ENCODE data around the gene NT5M.

The NT5M gene

DNA sequence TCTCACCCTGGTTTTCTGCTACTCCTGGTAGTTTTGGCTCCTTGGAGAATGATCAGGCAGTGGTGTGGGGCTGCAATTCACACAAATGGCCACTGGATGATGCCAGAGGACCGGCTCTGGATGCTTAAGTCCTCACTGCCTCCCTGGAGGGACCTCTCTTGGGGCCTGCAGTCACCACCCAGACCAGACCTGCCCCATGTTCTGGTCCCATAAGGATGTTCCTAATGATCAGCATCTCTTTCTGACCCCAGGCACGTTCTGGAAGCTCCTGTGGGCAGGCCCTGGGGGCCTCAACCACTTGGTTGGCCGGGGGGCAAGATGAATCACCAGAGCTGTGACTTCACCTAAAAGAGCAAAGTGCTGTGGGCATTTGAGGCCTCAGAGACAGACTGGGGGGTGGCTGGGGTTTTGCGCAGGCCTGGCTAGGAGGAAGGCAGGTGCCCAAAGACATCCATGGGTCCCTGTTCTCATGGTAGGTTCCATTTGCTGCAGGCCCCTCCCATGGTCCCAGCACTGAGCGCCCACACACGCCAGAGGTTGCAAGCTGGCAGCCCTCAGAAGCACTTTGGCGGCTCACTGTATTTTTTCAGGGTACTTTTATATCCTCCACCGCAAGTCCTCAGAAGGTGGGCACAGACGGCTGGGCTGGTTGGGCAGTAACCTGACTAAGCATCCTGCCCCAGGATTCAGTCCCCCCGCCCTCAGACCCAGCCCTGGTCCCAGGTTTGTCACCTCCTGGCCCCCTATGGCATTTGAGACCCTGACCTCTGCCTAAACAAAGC lies 53.2 kb downstream of the NT5M start:
- peak; percentile 63 for DNase-seq

DNA sequence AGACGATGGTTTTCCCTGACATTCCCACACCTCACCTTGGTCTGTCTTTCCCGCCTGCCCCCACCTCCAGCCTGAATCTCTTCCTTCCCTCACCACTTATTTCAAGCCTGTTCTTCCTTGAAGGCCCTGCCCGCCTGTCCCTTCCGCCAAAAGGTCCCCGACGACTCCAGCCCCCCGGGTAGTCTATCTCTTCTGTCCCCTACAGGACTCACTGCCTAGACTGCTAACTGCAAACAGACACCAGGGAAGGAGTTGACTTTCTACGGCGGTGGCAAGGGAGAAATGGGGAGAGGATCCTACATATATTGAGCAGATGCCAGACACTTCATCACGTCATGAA lies 53.7 kb downstream of the NT5M start:
- DNase-seq = no peak

DNA sequence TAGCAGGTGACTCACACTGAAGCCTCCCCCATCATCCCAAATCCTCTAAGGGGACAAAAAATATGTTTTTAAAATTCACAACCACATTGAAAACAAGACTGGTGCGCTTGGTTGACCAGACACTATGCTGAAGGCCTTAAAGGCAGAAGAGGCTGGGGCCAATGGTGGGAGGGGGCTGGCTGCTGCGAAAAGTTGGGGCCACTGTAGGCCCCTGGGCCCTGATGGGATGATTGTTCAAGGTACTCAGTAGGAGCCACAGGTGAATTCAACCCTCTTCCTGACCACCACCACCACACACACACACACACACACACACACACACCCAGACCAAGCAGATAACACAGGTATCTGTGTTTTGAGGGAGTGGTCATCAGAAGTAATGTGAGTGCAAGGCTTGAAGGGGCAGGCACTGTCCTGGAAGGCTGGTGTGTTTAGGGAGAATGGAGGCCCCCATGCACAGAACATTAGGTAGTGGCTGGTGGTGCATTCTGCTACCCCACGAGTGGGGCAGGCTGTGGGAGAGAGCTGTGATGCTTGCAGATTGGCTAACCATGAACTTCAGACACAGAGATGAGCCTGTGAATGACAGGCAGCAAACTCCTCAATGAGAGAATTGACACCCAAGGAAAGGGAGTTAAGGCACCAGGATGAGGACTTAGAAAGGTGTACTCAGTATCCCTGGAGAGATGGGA lies 55.0 kb downstream of the NT5M start:
- no peak for DNase-seq

DNA sequence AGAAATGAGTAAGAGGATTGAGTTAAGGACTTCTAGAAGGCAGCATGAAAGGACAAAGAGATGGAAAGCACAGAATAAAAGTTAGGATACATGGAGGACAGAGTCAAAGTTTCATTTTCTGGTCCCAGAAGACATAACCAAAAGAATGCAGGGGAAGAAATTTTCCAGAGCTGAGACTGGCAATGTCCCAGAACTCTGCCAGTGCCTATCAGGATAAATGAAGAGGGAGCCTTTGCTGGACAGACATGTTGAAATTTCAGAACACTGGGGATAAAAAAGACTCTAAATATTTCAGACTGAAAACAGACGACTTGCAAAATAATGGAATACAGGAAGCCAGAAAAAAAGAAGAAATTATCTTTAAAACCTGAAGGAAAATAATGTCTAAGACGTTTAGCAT lies 55.7 kb downstream of the NT5M start:
- no peak for DNase-seq

DNA sequence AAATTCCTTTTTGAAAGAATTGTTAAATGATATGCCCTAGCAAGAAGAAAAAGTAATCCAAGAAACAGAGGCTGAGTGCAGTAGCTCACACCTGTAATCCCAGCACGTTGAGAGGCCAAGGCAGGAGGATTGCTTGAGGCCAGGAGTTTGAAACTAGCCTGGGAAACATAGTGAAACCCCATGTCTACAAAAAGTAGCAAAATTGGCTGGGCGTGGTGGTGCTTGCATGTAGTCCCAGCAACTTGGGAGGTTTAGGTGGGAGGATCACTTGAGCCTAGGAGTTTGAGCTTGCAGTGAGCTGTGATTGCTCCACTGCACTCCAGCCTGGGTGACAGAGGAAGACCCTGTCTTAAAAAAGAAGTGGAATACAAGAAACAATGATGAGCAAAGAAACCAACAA lies 56.1 kb downstream of the NT5M start:
- DNase-seq = no peak

DNA sequence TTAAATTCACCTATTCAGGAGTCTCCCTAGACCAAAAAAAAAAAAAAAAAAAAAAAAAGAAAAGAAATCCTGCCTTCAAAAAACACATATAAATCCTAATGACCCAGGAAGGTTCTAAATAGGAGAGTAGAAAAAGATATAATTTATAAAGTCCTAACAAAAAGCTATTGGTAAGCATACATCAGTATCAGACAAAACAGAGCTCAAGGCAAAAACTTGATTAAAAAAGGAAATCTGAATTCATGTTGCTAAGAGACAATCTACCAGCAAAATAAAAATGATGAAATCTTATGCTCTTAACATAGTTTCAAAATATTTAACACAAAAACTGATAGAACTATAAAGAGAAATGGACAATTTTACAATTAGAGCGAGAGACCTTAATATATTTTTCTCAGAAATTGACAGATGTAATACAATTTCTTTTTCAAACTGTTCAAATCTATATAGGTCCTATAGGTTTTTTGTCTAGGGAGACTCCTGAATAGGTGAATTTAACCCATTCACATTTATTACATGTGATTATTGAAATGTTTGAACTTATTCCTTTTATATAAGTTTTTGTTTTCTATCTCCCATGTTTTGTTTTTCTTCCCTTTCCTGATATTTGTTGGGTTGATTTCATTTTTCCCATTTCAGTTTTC lies 57.0 kb downstream of the NT5M start:
- DNase-seq = no peak

DNA sequence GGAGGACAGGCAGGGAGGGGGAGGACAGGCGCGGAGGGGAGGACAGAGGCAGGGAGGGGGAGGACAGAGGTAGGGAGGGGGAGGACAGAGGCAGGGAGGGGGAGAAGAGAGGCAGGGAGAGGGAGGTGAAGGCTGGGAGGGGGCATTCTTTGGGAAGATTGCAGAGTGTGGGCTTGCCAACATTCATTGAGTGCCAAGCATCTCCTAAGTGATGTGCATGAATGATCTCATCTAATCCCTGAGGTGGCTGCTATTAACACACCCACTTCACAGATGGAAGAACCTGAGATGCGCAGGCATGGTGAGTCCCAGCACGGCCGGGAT lies 58.3 kb downstream of the NT5M start:
- DNase-seq = no peak

DNA sequence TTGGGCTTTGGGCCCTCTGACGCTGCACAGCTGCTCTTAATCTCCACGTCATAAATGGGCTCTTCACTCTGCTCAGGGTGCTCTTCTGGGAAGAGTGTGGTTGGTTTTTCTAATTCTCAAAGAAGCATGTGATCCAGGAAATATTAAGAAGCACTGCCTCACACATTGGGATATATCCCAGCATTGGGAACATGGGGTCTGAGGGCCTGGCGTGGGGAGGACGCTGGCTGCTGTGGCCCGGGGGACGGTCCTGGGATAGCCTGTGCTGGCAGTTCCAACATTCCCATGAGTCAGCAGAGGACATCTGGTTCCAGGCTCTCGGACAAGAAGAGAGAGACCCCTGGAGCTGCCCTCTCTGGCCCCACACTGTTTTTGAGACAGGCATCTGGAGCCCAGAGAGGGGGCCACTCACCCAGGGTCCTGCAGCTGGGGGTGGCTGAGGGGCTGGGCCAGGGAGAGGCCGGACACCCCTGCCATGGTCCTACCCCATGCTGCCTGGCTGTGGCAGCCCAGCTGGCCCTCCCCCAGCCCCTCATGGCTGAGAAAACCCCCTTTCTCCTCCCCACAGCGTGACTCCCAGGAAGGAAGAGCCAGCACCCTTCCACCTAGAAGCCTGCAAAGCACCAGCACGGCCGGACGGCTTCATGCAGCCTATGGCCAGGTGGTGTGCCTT lies 58.8 kb downstream of the NT5M start:
- DNase-seq = no peak

DNA sequence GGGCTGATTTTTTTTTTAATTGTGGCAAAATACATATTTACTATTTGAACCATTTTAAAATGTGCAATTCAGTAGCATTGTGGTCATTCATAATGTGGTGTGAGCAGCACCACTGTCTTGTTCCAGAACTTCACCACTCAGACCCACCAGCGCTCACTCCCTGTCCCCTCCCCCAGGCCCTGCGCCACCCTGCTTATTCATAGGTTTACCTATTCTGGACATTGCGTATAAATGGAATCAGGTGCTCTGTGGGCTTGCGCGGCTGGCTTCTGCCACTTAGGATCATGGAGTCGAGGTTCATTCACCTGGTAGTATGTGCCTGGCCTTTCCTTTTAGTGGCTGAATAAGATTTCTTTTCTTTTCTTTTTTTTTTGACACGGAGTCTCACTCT lies 59.4 kb downstream of the NT5M start:
- no peak for DNase-seq

DNA sequence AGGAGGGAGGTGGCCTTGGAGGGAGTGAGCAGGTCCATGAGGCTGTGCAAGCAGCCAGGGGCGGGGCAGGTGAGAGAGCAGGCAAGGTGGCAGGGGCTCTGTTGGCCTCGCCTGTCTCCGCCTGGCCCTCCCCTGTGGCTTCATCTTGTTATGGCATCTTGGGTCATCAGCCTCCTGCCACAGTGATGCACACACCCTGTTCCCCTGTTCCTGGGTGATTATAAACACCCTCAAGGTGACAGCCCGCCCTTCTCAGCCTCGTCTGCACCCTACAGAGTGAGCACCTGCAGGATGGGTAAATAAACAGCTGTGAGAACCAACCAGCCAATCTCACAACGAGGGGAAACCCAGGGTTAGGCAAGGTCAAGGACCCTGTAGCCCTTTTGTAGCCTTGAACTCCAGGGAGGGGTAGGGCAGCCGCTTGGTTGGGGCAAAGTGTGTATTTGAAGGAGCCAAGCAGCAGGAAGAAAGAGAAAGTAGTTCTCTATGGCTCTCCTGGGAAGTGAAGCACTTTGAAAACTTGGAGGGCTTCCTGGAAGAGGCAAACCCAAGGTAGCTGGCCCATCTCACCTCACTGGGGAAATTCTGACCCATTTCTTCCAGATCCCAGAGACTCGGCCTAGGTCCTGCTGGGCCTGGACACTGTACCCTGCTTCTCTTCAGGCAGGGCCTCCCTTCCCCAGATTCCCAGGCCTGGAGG lies 60.6 kb downstream of the NT5M start:
- no peak for DNase-seq

DNA sequence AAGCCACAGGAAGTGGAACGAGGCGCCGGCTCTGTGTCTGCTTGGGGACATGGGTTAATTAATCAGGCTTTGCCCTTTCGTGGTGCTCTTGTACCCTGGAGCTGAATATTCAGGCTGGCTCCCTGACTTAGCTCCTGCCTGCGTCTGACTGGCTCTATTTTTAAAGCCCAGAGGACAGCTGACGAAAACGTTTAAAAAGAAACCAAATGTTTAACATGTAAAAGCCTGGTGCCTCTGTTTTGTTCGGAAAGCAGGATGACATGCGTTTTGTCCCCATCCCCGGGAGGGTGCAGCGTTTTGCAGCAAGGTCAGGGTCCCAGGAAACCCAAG lies 61.1 kb downstream of the NT5M start:
- no peak for DNase-seq

DNA sequence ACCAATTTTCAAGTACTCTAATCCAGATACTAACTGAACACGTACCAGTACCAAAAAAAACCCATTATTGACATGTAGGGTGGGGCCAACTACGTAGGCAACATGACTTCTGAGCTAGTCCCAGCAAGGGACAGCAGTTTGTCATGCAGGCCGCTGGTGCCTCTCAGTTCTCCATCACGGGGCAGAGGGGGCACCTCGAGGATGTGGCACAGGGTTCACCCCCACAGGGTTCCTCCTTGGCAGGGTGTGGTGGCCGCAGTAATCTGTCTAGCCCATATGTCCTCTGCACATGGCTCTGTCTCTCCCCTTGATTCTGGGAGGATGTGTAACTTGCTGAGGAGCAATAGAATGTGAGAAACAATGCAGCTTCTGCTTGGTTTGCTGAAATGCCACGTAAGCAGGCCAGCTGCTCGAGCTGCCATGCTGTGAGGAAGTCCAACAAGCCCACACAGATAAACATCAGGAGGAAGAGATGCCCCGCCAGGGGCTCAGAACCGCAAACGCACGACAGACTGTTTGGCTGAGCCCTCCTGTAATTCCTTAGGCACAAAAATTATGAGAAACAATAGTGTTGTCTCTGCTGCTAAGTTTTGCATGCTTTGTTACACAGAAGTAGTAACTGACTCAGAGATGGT lies 62.4 kb downstream of the NT5M start:
- DNase-seq = no peak

DNA sequence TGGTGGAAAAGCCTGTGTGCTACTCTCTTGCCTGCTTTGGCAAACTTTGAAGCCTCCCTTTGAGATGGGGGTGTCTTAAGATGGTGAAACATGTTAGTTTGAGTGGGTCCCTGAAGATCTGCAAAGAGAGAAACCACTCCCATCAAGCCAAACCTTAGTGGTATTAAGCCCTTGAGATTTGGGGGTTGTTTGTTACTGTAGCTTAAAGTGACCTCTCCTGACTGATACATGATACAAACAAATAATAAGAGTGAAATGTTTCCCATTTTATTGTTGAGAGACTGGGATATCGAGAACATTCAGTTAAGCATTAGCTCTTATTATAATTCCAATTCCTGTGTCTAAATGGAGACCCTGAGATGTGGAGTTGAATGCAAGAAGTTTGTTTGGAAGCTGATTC lies 63.1 kb downstream of the NT5M start:
- DNase-seq = no peak

DNA sequence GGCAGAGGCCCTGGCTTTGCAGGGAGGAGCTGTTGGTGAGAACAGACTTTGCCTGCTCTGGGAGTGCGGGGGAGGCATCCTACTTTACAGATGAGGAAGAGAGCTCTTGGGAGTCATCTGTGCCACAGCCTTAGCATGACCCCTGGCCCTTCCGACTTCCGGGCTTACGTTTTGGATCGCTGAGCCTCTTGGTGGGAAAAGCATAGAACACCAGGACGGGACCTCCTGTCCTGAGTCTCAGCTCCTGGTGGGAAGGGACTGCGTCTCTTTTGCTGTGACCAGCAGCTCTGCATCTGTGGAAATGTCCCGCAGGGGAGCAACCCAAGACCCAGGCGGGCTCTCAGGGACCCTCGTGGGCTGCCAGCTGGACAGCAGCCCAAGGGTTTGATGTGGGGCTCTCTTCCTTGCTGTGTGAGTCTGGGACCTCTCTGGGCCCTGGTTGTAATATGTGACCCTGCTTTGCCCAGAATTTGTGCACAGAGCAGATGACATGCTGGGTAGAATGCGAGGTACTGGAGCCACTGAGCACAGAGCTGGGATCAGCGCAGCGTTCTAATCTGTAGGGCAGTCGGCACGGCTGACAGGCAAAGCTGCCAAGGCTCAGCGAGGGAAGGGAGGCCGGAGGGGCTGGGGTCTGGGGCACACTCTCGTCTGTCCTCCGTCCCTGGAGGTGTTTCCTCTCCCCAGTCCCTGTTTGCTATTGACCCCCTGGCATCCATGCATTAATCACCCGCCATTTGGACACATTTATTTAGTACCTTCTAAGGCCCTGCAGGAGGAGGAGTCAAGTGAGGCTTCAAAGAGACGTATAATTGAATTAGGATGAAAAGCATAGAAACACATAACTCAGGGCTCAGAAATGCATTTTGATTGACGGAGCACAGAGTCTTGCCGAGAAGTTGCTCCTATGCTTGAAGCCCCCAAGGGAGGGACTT lies 64.0 kb downstream of the NT5M start:
- DNase-seq = no peak

DNA sequence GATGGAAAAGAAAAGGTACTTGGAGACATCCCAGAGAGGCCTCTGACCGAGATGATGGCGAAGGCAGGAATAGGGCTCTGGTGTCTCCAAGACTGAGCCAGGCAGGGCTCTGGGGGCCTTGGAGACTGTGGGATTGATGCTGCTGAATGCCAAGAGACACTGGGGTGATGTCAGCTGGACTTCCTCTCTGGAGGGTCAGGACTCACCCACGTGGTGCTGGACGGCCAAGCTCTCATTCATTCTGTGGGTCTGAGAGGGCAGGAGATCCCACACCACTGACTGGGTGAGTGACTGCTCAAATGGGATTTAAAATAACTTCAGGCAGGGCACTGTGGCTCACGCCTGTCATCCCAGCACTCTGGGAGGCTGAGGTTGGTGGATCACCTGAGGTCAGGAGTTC lies 64.8 kb downstream of the NT5M start:
- DNase-seq = no peak

DNA sequence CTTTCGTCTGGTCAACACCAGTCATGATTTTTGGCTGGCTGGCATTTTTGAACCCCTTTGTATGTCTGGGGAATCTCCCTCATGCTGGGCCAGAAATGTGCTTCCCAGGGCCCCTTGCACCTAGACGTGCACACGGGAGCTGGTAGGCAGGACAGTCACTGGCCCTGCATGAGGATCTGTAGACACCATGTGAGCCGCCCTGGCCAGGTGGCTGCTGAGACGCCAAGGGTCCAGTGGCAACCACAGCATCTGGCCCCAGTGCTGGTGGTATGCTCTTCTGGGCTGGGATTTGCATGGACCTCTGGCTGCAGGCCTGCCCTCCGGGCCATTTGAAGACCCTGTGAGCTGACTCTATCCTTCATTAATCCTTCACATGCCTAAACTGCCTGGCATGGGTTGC lies 67.5 kb downstream of the NT5M start:
- no peak for DNase-seq

DNA sequence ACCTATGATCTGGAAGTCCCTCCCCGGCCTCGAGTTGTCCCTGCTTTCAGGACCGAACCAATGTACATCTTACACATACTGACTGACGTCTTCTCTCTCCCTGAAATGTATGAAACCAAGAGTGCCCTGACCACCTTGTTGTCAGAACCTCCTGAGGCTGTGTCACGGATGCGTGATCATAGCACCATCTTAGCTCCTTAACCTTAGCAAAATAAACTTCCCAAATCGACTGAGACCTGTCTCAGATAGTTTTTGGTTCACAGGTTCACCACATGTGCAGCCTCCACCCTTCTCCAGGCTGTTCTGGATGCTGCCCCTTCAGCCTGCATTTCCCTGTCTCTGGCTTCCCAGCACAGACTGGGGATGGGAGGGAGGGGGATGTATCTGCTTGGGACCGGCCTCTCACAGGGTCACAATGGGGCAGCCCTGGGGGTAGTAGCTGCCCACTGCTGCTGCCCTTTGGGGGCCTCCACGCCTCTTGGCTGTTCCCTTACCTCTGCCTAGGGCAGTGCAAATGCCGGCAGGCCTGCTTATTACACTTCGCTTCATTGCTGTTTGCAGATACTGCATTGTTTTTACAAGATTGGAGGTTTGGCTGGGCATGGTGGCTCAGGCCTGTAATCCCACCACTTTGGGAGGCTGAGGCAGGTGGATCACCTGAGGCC lies 69.8 kb downstream of the NT5M start:
- no peak for DNase-seq

DNA sequence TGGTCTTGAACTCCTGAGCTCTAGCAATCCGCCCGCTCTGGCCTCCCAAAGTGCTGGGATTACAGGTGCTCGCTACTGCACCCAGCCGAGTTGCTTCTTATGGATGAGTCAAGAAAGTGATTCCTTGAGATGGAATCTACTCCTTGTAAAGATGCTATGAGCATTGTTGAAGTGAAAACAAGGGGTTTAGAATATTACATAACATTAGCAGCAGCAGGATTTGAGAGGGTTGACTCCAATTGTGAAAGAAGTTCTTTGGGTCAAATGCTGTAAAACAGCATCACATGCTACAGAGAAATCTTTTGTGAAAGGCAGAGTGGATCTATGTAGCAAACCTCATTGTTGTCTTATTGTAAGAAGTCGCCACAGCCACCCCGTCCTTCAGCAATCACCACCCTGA lies 72.7 kb downstream of the NT5M start:
- DNase-seq = no peak

DNA sequence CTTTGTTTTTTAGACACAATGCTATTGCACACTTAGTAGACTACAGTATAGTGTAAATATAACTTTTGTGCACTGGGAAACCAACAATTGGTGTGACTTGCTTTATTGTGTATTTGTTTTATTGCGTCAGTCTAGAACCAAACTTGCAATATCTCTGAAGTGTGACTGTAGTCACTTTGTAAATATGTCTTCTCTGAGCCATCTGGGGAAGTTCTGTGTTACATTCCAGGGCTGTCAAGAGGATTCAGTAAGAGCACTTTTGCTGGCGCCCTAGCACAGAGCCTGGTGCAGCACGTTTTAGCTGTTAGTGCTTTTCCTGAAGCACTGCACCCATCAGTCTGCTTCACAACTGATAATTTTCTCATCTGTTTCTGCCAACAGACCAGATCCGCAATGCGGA lies 73.2 kb downstream of the NT5M start:
- DNase-seq = no peak

DNA sequence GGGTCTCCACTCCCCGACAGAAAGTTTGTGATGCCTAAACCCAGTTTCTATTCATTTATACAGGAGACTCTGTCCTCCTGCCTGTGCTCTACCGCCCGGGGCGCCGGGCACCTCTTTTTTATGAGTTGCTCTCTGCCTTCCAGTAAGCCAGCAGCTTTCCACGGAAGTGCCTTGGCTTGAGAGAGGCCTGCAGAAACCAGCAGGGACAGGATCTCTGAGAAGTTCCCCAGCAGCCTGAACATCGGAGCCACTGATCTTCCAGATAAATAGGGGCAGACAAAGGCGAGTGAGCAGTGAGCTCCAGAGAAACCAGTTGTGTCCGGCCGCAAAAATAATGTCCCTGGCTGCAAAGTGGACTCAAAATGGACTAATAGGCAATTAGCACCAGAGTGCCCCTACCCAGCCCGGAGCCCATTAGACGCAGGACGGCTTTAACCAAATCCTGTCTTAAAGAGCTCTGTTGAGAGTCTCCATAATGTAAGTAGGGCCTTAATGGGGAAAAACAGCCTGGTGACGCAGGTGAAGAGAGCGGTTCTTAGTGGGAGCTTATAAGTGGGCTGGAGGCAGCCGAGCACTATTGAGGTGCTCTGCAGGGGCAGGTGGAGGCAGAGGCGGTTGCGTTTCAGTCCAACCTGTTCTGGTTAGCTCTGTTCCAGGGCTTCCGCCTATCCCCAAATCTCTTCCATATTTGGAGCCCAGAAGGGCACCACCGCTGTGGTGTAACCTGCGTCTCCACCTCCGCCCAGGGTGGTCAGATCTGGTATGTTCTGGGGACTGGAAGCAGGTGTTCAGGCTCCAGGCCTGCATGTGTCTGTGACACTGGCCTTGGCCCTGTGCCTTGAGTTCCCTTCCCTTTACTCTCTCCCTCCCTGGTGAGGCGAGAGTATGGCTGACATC lies 74.1 kb downstream of the NT5M start:
- no peak for DNase-seq

Data from NCI-H1092 (cell line).